Stimulated activated CD8-positive, alpha-beta memory T cell treated with anti-CD3 and anti-CD28 coated beads, Interleukin-4, amount 100 ng/mL, for 24 hours (primary cell): ENCODE results near the gene LIN7A.
"Not testable (repeated sequence)": the region's sequence is repeated elsewhere in the genome, so short reads cannot be mapped to it uniquely, and the experiment has no call there.

ENCODE experiments used
- DNase-seq: peaks from one replicate; pipeline ENCODE4 v3.0.0-alpha.2; 2020; ENCODE audit warnings: low read depth

LIN7A gene

DNA sequence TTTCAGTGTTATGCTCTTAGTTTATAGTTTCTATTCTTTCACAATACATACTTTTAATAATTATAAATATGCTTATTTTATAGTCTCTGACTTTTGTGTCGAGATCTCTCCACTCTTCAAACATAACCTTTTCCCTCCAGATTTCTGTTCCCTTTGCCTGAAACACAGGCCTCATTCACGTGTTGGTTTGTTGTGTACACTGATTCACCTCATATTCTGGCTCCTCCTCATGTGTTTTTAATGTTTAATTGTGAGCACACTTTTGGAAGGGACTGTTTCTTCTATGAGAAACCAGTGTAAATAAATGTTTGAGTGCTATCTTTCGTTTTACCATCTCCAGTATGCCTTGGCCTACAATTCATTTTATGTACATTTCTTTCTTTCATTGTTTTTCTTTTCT, 20.1 kb downstream of the LIN7A start:
- no peak for DNase-seq

- DNase-seq = no peak
Measured at GRCh38 chr12:80912901-80913770, 24.6 kb downstream of the LIN7A start.

DNA sequence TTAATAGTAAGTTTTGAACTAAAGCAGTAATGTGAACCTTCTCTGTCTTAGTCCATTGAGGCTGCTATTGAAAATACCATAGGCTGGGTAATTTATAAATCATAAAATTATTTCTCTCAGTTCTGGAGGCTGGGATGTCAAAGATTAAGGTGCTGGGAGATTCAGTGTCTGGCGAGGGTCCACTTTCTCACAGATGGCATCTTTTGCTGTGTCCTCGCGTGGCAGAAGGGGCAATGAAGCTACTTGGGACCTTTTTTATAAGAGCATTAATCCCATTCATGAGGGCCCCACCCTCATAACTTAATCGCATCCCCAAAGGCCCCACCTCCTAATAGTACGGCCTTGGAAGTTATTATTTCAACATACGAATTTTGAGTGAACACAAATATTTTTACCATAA, 28.4 kb downstream of the LIN7A start:
- no peak for DNase-seq

DNA sequence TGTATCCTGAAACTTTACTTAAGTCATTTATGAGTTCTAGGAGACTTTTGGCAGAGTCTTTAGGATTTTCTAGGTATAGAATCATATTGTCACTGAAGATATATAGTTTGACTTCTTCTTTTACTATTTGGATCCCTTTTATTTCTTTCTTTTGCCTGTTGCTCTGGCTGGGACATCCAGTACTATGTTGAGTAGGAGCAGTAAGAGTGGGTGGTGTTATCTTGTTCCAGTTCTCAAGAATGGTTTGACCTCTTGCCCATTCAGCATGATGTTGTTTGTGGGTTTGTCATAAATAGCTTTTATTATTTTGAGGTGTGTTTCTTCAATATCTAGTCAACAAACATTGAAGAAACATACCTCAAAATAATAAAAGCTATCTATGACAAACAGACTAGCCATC, 35.0 kb downstream of the LIN7A start:
- DNase-seq = no peak

DNA sequence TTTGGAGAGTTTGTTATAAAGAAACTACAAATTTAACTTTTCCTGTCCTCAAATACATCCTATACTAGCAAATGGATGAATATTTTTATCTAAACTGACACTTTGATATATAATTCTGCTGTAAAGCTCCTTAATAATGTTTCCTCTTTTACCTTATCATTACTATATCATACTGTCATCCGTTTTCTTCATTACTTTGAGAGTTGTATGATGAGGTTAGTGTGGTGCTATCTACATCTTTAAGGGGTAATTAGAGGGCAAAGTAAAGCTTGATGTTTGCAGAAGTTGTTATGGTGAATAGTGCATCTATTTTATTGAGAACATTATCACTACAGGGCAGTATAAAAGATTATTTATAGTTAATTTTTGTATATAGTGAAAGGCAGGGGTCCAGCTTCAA, 36.1 kb downstream of the LIN7A start:
- DNase-seq = no peak

DNA sequence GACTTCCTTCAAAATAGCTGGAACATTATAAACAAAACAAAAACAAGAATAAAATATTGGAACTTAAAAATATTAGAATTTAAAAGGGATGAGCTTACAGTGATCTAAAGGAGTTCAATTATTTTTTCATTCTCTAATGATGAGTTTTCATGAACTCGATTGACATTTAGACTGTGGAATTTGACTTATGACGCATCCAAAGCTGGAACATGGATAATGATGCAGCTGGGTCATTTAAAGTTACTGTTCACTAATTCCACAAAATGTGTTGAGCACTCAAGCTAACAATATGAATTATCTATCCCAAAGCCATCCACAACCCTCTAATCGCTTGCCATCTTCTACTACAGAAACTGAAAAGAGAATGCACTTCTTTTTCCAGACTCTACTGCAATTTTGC, 42.5 kb downstream of the LIN7A start:
- DNase-seq = no peak

DNA sequence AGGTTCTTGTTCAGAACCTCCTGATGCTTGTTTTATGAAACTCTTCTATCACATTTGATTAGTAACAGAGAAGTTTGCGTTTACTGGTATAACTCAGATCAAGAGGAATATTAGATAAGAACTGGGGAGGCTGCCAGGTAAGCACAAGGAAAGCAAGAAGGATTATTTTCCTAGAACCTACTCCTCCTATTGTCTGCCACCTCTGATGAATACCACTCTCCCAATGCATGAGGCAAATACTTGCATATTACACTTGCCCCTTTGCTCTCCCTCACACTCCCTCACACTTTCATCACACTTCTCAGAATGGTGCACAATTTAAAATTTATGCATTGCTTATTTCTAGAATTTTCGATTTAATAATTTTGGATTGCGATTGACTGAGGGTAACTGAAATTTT, 43.6 kb downstream of the LIN7A start:
- DNase-seq = no peak

DNA sequence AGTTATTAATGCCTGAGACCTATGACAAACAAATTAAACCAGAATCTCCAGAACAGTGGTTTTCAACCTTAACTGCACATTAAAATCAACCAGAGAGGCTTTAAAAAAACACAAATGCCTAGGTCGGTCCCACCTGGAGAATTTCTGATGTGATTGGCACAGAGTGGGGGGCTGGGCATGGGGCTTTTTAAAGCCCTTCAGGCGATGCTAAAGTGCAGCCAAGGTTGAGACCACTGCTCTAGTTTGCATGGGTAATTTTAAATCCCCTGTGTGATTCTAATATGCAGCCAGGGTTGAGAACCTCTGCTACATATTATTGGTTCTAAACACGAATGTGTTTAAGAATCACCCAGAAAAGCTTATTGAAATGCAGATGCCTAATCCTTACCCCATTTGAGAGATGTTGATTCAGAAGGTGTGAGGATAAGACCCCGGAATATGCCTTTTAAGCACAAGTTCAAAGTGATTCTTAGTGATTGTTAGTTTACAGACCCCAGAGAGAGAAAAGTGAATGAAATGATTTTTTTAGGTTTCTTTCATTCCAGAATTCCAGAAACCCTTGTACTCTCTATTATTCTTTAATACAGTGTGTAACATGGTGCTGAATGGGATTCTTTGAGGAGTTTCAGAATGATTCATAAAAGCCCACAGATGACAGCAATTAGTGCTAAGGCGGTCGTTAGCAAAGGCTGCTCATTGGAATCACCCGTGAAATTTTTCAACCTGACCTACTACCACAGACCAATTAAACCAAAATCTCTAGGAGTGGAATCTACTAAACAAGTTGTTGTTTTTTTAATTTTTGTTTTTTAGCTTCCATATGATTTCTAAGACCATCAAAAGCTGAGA, 44.9 kb downstream of the LIN7A start:
- DNase-seq = no peak

GRCh38 chr12:80884651-80885050, 53.1 kb downstream of the LIN7A start:
- no peak for DNase-seq

- DNase-seq = no peak
Measured at GRCh38 chr12:80881106-80881505, 56.6 kb downstream of the LIN7A start.

- DNase-seq = not testable (repeated sequence)
Measured at GRCh38 chr12:80878452-80878851, 59.3 kb downstream of the LIN7A start.

DNA sequence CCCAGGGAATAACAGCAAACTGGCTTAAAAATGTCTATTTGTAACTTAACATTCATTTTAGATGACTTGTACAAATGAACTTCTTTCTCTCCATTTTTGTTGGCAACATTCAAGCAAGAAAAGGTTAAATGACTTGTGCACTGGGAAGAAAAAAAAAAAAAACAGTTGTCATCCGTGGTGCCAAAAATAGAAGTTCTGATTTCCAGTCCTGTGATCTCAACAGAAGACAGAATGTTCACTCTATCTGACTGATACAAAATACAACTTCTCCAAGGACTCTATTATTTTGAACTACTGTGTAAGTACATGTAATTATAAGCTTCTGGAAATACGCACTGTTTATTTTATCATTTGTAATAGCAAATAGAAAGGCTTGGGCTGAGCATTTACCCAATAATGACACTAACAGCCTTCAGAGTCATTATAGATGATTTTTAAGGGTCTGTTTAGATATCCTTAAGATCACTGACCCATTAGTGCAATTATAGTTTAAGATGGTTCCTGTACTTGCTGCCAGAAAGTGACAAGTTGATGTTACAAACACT, 59.9 kb downstream of the LIN7A start:
- DNase-seq = no peak

GRCh38 chr12:80872053-80872452, 65.7 kb downstream of the LIN7A start:
- no peak for DNase-seq

DNA sequence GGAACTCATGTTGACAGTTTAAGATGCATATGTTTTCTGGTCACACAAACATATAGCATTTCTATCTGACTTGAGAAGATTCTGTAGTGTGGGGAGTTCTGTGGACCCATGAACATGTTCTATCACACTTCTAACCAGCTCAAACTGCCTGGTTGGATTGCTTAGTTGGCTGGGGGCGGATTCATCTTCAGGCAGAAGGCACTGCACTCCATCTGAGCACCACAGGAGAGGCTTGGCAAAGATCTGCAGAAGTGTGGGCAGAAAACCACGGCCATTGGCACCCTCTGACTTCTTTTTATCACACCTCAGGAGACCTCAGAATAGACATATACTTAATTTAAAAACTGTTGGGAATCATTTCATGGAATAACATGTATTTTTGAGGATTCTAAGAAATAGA, 68.5 kb downstream of the LIN7A start:
- DNase-seq = no peak

DNA sequence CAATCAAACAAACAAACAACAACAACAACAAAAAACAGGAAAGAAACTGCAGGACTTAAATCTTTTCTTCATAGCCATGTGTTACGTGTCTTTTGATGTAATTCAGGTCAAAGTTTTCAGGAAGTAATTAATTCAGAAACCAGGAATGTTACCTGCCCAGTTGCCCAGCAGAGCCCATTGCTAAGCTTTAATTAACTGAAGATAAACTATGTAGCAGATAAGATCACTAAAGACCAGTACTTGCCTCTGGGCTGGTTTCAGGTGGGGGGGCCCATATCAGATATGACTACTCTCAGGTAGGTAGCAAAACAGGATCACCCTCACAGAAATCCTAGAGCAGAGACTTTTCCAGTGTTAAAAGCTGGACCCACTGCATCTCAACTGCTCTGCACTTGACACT, 69.2 kb downstream of the LIN7A start:
- no peak for DNase-seq

DNA sequence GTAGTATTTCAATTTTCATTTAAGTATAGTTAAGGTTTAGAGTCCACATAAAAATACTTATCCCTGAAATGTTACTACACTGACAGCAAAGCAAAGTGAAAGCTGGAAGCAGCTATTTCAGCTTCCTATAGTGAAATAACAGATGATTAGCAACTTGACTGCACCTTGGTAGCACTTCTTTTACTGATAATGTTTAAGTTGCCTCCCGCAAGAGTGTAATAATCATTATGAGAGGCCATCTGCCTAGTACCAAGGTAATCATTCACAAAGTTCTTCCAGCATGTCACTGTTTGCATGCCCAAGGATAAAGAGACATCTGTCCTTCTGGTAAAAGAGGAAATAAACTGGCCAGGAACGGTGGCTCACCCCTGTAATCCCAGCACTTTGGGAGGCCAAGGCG, 69.8 kb downstream of the LIN7A start:
- DNase-seq = no peak

GRCh38 chr12:80864046-80864735, 73.5 kb downstream of the LIN7A start:
- no peak for DNase-seq

- no peak for DNase-seq
Measured at GRCh38 chr12:80862531-80862930, 75.2 kb downstream of the LIN7A start.

DNA sequence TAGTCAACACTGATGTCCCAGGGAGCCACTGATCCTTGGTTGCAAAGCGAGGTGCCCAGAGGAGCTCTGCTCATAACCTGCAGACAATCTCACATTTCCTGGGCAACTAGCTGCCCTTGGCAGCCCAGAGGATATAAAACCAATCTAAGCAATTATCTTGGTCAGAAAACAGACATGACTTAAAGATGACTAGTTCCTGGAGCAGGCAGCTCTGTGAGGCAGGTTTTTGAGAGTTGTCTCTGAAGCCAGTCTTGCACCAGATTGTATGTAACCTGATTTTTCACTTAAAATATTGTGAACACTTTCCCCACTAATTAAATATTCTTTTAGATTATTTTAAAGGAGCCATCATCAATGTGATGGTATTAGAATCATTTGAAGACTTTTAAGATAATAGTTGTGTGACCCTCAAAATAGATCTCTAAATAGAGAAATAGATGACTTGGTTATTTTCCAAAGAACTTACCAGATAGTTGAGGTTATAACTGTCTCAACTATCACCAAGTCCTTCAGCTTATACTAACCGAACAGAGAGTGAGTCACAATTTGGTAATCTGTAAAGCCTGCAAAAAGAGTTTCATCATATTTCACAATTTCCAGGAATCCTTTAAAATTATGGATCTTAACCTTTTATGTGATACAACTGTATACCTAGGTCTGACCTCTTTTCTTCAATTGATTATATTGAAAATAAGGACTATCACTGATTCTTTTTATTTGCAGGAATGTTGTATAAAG, 75.9 kb downstream of the LIN7A start:
- no peak for DNase-seq

DNA sequence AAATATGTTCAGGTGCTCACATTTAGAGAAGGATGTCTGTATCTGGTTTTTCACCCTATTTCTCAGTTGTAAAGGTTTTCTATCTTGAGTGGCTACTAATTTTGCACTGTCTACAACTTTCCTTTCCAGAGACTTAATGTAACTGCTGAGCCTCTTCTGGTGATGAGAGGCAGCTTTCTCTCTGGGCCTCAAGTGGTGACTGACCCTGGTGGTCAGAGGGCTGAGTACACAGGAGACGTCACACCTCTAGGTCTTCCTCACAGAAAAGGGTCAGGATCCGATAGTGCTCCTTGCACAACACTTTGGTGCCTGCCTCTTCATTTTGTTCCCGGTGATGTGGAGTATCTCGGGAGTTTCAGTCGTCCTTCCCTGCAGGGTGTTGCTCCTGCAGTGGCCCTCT, 76.8 kb downstream of the LIN7A start:
- DNase-seq = no peak

DNA sequence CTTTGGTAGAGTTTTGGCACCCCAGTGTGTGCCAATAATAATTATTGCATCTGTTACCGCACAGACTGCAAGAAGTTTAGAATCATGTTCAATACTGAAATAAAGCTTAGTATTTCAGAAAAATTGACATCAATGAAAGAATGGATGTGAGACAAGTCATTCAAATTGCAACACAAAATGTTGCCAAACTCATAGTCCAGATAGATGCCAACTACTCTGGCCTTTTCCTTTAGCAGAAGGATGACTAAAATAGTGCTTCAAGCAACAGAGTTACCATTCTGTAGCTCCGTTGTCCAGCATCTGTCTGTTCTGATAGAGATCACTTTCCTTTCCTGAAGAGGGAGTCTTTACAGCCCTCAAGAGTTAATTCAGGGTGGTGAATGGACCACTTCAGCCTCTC, 77.5 kb downstream of the LIN7A start:
- no peak for DNase-seq

DNA sequence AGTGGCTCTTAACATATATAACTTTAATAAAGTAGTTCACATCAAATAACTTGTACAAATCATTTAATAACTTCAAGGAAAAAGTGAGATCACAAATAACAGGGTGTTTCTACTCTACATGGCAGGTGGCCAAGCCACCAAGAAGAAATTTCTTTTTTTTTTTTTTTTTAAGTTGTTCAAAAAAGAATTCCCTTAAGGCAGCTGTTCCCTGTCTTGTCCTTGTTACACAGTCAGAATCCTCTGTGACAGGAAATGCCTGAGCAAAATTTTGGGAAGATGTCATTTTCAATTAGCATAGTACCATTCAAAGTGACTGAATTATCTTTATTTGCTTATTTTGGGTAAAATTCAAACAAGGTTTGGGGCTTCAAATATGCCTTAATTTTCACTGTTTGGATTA, 79.4 kb downstream of the LIN7A start:
- no peak for DNase-seq
